MM.1S (cell line): ENCODE results near the gene PARD3.

ENCODE experiments used
- DNase-seq: peaks from one replicate; pipeline ENCODE4 v3.0.0-alpha.2; 2015
- H2AFZ ChIP-seq: fragments of 300-600 bp; sonication (generic); 2 replicates; pipeline ENCODE4 v1.6.0; 2016; ENCODE audit warnings: antibody characterized with exemption, low read length
- H3F3A ChIP-seq: fragments of 300-600 bp; sonication (generic); 2 replicates; pipeline ENCODE4 v1.6.1; 2016; ENCODE audit warnings: mild to moderate bottlenecking, antibody characterized with exemption, low read length, moderate library complexity, mixed read lengths; ENCODE audit not compliant: insufficient read depth
- H3K27ac ChIP-seq: fragments of 300-600 bp; sonication (generic); 2 replicates; pipeline ENCODE4 v1.5.1; 2016; ENCODE audit warnings: mild to moderate bottlenecking, low read length
- H3K27me3 ChIP-seq: fragments of 300-600 bp; sonication (generic); replicated peaks from 2 replicates; pipeline ENCODE4 v1.6.0; 2016; ENCODE audit warnings: low read length; ENCODE audit not compliant: insufficient read depth
- H3K36me3 ChIP-seq: fragments of 300-600 bp; sonication (generic); replicated peaks from 2 replicates; pipeline ENCODE4 v1.6.1; 2016; ENCODE audit warnings: mild to moderate bottlenecking, low read length, mixed read lengths; ENCODE audit not compliant: insufficient read depth
- H3K4me1 ChIP-seq: fragments of 300-600 bp; sonication (generic); 2 replicates; pipeline ENCODE4 v1.6.1; 2016; ENCODE audit warnings: low read length, mixed read lengths
- H3K4me2 ChIP-seq: fragments of 300-600 bp; sonication (generic); 2 replicates; pipeline ENCODE4 v1.6.0; 2016; ENCODE audit warnings: low read depth, low read length
- H3K4me3 ChIP-seq: fragments of 300-600 bp; sonication (generic); 2 replicates; pipeline ENCODE4 v1.5.1; 2016; ENCODE audit warnings: low read length, mixed read lengths
- H3K79me2 ChIP-seq: fragments of 300-600 bp; sonication (generic); 2 replicates; pipeline ENCODE4 v1.6.1; 2016; ENCODE audit warnings: mixed run types, low read length, mixed read lengths
- H3K9ac ChIP-seq: fragments of 300-600 bp; sonication (generic); 2 replicates; pipeline ENCODE4 v1.6.1; 2016; ENCODE audit warnings: low read length, mixed read lengths
- H3K9me2 ChIP-seq: fragments of 300-600 bp; sonication (generic); replicated peaks from 2 replicates; pipeline ENCODE4 v1.6.1; 2016; ENCODE audit warnings: mild to moderate bottlenecking, low read length, mixed read lengths; ENCODE audit not compliant: insufficient read depth
- H3K9me3 ChIP-seq: fragments of 300-600 bp; sonication (generic); replicated peaks from 2 replicates; pipeline ENCODE4 v1.6.1; 2016; ENCODE audit warnings: mild to moderate bottlenecking, low read length, mixed read lengths; ENCODE audit not compliant: insufficient read depth
- H4K20me1 ChIP-seq: fragments of 300-600 bp; sonication (generic); 2 replicates; pipeline ENCODE4 v1.6.1; 2016; ENCODE audit warnings: mild to moderate bottlenecking, low read length, moderate library complexity, mixed read lengths; ENCODE audit not compliant: insufficient read depth
- CTCF ChIP-seq: fragments of 300-600 bp; sonication (generic); IDR thresholded peaks from 2 replicates; pipeline ENCODE4 v1.5.1; 2016; ENCODE audit warnings: antibody characterized with exemption, low read length, mixed read lengths
- EZH2 ChIP-seq: fragments of 300-600 bp; sonication (generic); optimal IDR thresholded peaks from 2 replicates; pipeline ENCODE3; 2017; ENCODE audit warnings: low read depth, mild to moderate bottlenecking, antibody characterized with exemption, low read length, mixed read lengths
- EZH2phosphoT487 ChIP-seq: fragments of 300-600 bp; sonication (generic); IDR thresholded peaks from 2 replicates; pipeline ENCODE4 v1.6.1; 2018; ENCODE audit warnings: antibody characterized with exemption, low read length

Gene PARD3

GRCh38 chr10:34423673-34424625 lies 391.1 kb downstream of the PARD3 start:
- H3K36me3 ChIP-seq: no peaks in the 10 kb centered on the region
- DNase-seq: no peak
- H3K9me3 ChIP-seq: no peaks in the 10 kb centered on the region
- H3F3A ChIP-seq: no peaks in the 10 kb centered on the region
- no peaks in the 10 kb centered on the region for H3K4me1 ChIP-seq
- no peak overlapping the region for H3K4me3 ChIP-seq
- no peak overlapping the region for H3K9ac ChIP-seq
- H4K20me1 ChIP-seq: no peaks in the 10 kb centered on the region
- no peaks in the 10 kb centered on the region for H3K9me2 ChIP-seq
- H2AFZ ChIP-seq: no peak overlapping the region
- H3K27me3 ChIP-seq: no peaks in the 10 kb centered on the region
- no peak overlapping the region for H3K27ac ChIP-seq
- TF ChIP-seq EZH2 (no peak), EZH2phosphoT487 (no peak), CTCF (no peak)
- no peak overlapping the region for H3K4me2 ChIP-seq
- H3K79me2 ChIP-seq: no peaks in the 10 kb centered on the region

GRCh38 chr10:34420795-34421194 lies 394.3 kb downstream of the PARD3 start:
- no peaks in the 10 kb centered on the region for H3K27me3 ChIP-seq
- no peak overlapping the region for H3K27ac ChIP-seq
- no peaks in the 10 kb centered on the region for H3K9me2 ChIP-seq
- H3K4me3 ChIP-seq: no peak overlapping the region
- no peaks in the 10 kb centered on the region for H3K36me3 ChIP-seq
- no peaks in the 10 kb centered on the region for H3F3A ChIP-seq
- no peaks in the 10 kb centered on the region for H3K9me3 ChIP-seq
- no peak overlapping the region for H2AFZ ChIP-seq
- no peak overlapping the region for H3K4me2 ChIP-seq
- H4K20me1 ChIP-seq: no peaks in the 10 kb centered on the region
- H3K4me1 ChIP-seq: no peaks in the 10 kb centered on the region
- TF ChIP-seq EZH2 (no peak), CTCF (no peak), EZH2phosphoT487 (no peak)
- 0 out of 2 replicates have a peak, but pooled peaks cover 6% of the 10 kb centered on the region for H3K79me2 ChIP-seq
- no peak overlapping the region for H3K9ac ChIP-seq
- DNase-seq: no peak

- no peaks in the 10 kb centered on the region for H3K9me3 ChIP-seq
- H2AFZ ChIP-seq: no peak overlapping the region
- 0 out of 2 replicates have a peak, but pooled peaks cover 6% of the 10 kb centered on the region for H3K79me2 ChIP-seq
- H3K9ac ChIP-seq: no peak overlapping the region
- H3F3A ChIP-seq: no peaks in the 10 kb centered on the region
- H3K36me3 ChIP-seq: no peaks in the 10 kb centered on the region
- no peak overlapping the region for H3K4me3 ChIP-seq
- H4K20me1 ChIP-seq: no peaks in the 10 kb centered on the region
- no peak overlapping the region for H3K27ac ChIP-seq
- H3K9me2 ChIP-seq: no peaks in the 10 kb centered on the region
- H3K4me1 ChIP-seq: no peaks in the 10 kb centered on the region
- H3K27me3 ChIP-seq: no peaks in the 10 kb centered on the region
- H3K4me2 ChIP-seq: no peak overlapping the region
- TF ChIP-seq EZH2 (no peak), CTCF (no peak), EZH2phosphoT487 (no peak)
- DNase-seq: no peak
These were observed 394.8 kb downstream of the PARD3 start for GRCh38 chr10:34420273-34420672.
